Measurements from ENCODE around the gene HECTD2.

Gene HECTD2

GRCh38 chr10:91465261-91465660 lies 55.1 kb downstream of the HECTD2 start:
- H3K27me3 ChIP-seq: no peaks in the 10 kb centered on the region
- no peaks in the 10 kb centered on the region for H3K4me1 ChIP-seq
- peaks cover 26% of the 10 kb centered on the region for H3K9me3 ChIP-seq
- no peak overlapping the region for H3K9ac ChIP-seq
- H3K4me3 ChIP-seq: no peak overlapping the region
- TF ChIP-seq Cebpa-rat (IDR thresholded peaks at IDR 0.05): no peak
- no peak overlapping the region for H3K27ac ChIP-seq
- no peak overlapping the region for H3K4me2 ChIP-seq
- peaks cover 24% of the 10 kb centered on the region for H3K36me3 ChIP-seq
- H4K20me1 ChIP-seq: no peaks in the 10 kb centered on the region

- Histone ChIP-seq H3K27ac (no peak overlapping the region), H3K27me3 (no peaks in the 10 kb centered on the region), H3K4me2 (no peak overlapping the region), H3K4me1 (no peaks in the 10 kb centered on the region), H3K9ac (no peak overlapping the region), H3K9me3 (peaks cover 26% of the 10 kb centered on the region), H3K36me3 (peaks cover 24% of the 10 kb centered on the region), H3K4me3 (no peak overlapping the region), H4K20me1 (no peaks in the 10 kb centered on the region)
- TF ChIP-seq Cebpa-rat (IDR thresholded peaks at IDR 0.05): no peak
These were observed 57.0 kb downstream of the HECTD2 start for GRCh38 chr10:91467114-91467513.

GRCh38 chr10:91471602-91472001 lies 61.5 kb downstream of the HECTD2 start:
- TF ChIP-seq Cebpa-rat (IDR thresholded peaks at IDR 0.05): no peak
- H3K27ac ChIP-seq: no peak overlapping the region
- no peaks in the 10 kb centered on the region for H3K4me1 ChIP-seq

GRCh38 chr10:91472911-91473310 lies 62.8 kb downstream of the HECTD2 start:
- TF ChIP-seq Cebpa-rat (IDR thresholded peaks at IDR 0.05): no peak
- Histone ChIP-seq H4K20me1 (no peaks in the 10 kb centered on the region), H3K9me3 (peaks cover 2% of the 10 kb centered on the region; the same call in 1 of the 2 replicates), H3K36me3 (peaks cover 2% of the 10 kb centered on the region), H3K4me3 (no peak overlapping the region), H3K9ac (no peak overlapping the region), H3K4me2 (no peak overlapping the region), H3K27me3 (no peaks in the 10 kb centered on the region), H3K4me1 (no peaks in the 10 kb centered on the region), H3K27ac (no peak overlapping the region)

More at GRCh38 chr10:91471602-91472001, 61.5 kb downstream of the HECTD2 start:
- Histone ChIP-seq H3K36me3 (peaks cover 14% of the 10 kb centered on the region), H3K9ac (no peak overlapping the region), H4K20me1 (no peaks in the 10 kb centered on the region), H3K9me3 (peaks cover 13% of the 10 kb centered on the region; the same call in 1 of the 2 replicates), H3K4me2 (no peak overlapping the region), H3K4me3 (no peak overlapping the region), H3K27me3 (no peaks in the 10 kb centered on the region)

- no peak overlapping the region for H3K9ac ChIP-seq
- no peaks in the 10 kb centered on the region for H3K36me3 ChIP-seq
- no peaks in the 10 kb centered on the region for H3K27me3 ChIP-seq
- no peak overlapping the region for H3K4me2 ChIP-seq
- H3K9me3 ChIP-seq: no peaks in the 10 kb centered on the region
- H3K27ac ChIP-seq: no peak overlapping the region
- no peaks in the 10 kb centered on the region for H4K20me1 ChIP-seq
- no peak for TF ChIP-seq Cebpa-rat (IDR thresholded peaks at IDR 0.05)
- no peak overlapping the region for H3K4me3 ChIP-seq
- no peaks in the 10 kb centered on the region for H3K4me1 ChIP-seq
These were observed 63.9 kb downstream of the HECTD2 start for GRCh38 chr10:91474009-91474408.

- Histone ChIP-seq H3K9me3 (no peaks in the 10 kb centered on the region), H4K20me1 (no peaks in the 10 kb centered on the region), H3K27ac (no peak overlapping the region), H3K36me3 (no peaks in the 10 kb centered on the region), H3K27me3 (no peaks in the 10 kb centered on the region), H3K4me1 (no peaks in the 10 kb centered on the region), H3K9ac (no peak overlapping the region), H3K4me3 (no peak overlapping the region), H3K4me2 (no peak overlapping the region)
- no peak for TF ChIP-seq Cebpa-rat (IDR thresholded peaks at IDR 0.05)
These were observed 67.1 kb downstream of the HECTD2 start for GRCh38 chr10:91477236-91477635.

GRCh38 chr10:91479583-91479982 lies 69.4 kb downstream of the HECTD2 start:
- no peaks in the 10 kb centered on the region for H3K36me3 ChIP-seq
- TF ChIP-seq Cebpa-rat (IDR thresholded peaks at IDR 0.05): no peak

GRCh38 chr10:91487911-91488582 lies 77.9 kb downstream of the HECTD2 start:
- no peaks in the 10 kb centered on the region for H3K4me1 ChIP-seq

More at GRCh38 chr10:91479583-91479982, 69.4 kb downstream of the HECTD2 start:
- no peak overlapping the region for H3K4me3 ChIP-seq
- H3K4me1 ChIP-seq: no peaks in the 10 kb centered on the region
- H3K4me2 ChIP-seq: no peak overlapping the region
- H3K9ac ChIP-seq: no peak overlapping the region
- H4K20me1 ChIP-seq: no peaks in the 10 kb centered on the region
- no peaks in the 10 kb centered on the region for H3K27me3 ChIP-seq
- H3K27ac ChIP-seq: no peak overlapping the region
- H3K9me3 ChIP-seq: no peaks in the 10 kb centered on the region

GRCh38 chr10:91493313-91493712 lies 83.2 kb downstream of the HECTD2 start:
- Histone ChIP-seq H3K4me1 (no peaks in the 10 kb centered on the region), H3K4me2 (no peak overlapping the region), H4K20me1 (no peaks in the 10 kb centered on the region), H3K9ac (no peak overlapping the region), H3K4me3 (no peak overlapping the region), H3K36me3 (no peaks in the 10 kb centered on the region), H3K27me3 (no peaks in the 10 kb centered on the region), H3K9me3 (no peaks in the 10 kb centered on the region), H3K27ac (no peak overlapping the region)
- no peak for TF ChIP-seq Cebpa-rat (IDR thresholded peaks at IDR 0.05)

More at GRCh38 chr10:91487911-91488582, 77.9 kb downstream of the HECTD2 start:
- Histone ChIP-seq H3K9ac (no peak overlapping the region), H3K27me3 (no peaks in the 10 kb centered on the region), H3K4me3 (no peak overlapping the region), H3K4me2 (no peak overlapping the region), H3K27ac (no peak overlapping the region), H4K20me1 (no peaks in the 10 kb centered on the region), H3K9me3 (no peaks in the 10 kb centered on the region), H3K36me3 (no peaks in the 10 kb centered on the region)
- TF ChIP-seq Cebpa-rat (IDR thresholded peaks at IDR 0.05): no peak

- no peak overlapping the region for H3K27ac ChIP-seq
- H3K36me3 ChIP-seq: no peaks in the 10 kb centered on the region
- H3K4me3 ChIP-seq: no peak overlapping the region
- no peak overlapping the region for H3K9ac ChIP-seq
- H3K27me3 ChIP-seq: no peaks in the 10 kb centered on the region; the same call in 1 of the 2 replicates
- no peaks in the 10 kb centered on the region for H3K4me1 ChIP-seq
- H3K4me2 ChIP-seq: no peak overlapping the region
- no peaks in the 10 kb centered on the region for H4K20me1 ChIP-seq
- no peaks in the 10 kb centered on the region for H3K9me3 ChIP-seq
- TF ChIP-seq Cebpa-rat (IDR thresholded peaks at IDR 0.05): no peak
These were observed 85.3 kb downstream of the HECTD2 start for GRCh38 chr10:91495402-91495801.
